Measurements from ENCODE around the gene TGFBR3.

- TF ChIP-seq CTCF (IDR thresholded peaks at IDR 0.05) = no peak
- no peak for TF ChIP-seq POLR2A (IDR thresholded peaks at IDR 0.05)
Measured at GRCh38 chr1:91829293-91830153, 56.4 kb downstream of the TGFBR3 start.
